Brain pericyte (primary cell): ENCODE measurements around the gene UPP2.

Experiments used
- DNase-seq: peaks from one replicate; pipeline ENCODE4 v3.0.0-alpha.2; 2012; ENCODE audit warnings: low read depth, low spot score

Gene UPP2

DNA sequence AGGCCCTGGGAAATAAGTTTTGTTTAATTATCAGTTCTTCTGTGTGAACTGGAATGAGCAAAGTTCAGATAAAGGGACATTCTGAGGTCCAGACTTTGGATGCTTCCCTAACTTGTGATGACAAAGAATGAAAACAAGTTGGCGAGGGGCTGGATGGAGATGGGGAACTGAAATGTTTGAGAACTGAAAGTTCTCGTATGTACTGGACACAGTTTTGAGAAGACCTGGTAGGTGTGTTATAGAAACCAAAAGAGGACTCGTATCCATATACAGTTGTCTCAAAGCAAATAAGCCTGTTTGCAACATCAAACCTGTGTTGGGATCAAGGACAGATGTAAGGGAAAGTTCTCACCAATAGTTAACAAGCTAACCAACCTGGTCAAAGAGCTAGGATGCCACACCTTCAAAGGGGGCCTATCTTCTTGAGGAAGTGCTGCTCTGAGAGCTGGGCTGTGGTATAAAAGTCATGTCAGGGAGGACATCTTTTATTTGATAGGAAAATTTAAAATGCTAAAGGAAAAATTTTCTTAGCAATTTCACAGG lies at the start of gene UPP2:
UPP2 (plus strand) TSS at position 493 of the 543 bp plus-strand sequence. CDS start 188 bp downstream, outside the sequence.
- no peak for DNase-seq

GRCh38 chr2:158052761-158053160 lies 48.9 kb upstream of the UPP2 start:
- DNase-seq, result no peak

- DNase-seq, result no peak
Observed at GRCh38 chr2:158056875-158057274, 44.8 kb upstream of the UPP2 start.

DNA sequence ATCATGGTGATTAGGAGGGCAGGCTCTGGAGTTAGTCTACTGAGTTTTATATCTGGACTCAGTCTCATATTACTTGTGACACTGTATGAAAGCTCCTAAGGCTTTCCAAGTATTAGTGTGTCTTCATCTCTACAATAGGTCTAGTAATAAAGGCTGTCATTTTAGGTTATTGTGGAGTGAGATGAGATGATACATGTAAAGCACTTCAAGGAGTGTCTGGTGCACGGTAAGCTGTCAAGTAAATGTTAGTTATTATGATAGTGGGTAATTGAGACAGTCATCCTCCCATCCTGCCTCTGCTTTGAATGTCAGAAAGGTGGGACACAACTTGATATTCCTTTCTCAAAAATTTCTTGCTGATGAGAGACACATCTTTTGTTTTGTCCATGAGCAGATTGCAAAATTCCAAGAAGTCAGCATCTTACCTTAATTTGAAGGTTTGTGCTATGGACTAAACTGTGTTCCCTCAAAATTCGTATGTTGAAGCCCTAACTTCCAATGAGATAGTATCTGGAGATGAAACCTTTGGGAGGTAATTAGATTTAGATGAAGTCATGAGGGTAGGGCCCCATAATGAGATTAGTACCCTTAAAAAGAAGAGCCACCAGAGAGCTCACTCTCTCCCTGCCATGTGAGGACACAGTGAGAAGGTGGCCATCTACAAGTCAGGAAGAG lies 41.4 kb upstream of the UPP2 start:
- DNase-seq, result no peak

DNA sequence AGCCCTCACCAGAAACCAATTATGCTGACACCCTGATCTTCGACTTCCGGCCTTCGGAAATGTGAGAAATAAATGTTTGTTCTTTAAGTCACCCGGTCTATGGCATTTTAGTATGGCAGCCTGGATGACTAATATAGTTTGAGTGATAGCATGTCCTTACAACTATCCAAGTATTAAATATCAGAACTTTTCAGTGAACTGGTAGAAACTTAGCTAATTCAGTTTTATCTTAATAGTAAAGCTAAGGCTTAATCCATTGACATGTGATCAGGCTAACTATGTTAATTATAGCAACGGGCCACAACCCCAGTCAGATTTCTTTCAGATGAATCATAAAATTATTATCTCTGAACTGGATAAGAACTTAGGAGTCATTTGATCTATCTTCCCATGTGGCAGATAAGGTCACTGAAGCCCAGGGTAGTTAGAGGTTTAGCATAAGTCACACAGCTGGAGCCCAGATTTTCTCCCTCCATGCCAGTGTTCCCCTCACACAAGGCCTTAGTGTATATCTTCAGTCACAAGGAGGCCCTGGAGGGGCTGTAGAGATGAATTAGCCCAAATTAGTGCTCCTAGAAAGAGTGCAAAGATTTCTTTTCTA lies 40.7 kb upstream of the UPP2 start:
- no peak for DNase-seq

DNA sequence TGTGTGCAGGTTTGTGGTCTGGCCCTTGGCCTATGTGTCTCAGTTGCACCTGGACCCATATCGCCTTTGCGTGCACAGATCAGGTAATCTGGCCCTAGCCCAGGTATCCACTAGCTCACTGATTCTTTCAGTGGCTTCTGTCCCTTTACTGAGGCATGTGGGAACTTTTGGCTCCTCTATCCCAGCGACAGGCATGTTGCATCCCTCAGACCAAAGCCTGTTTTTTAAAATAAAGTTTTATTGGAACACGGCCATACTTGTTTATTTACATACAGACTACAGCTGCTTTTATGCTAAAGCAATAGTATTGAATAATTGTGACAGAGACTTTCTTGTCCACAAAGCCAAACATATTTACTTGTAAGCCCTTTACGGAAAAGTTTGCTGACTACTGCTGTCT lies 39.9 kb upstream of the UPP2 start:
- DNase-seq, result no peak

DNA sequence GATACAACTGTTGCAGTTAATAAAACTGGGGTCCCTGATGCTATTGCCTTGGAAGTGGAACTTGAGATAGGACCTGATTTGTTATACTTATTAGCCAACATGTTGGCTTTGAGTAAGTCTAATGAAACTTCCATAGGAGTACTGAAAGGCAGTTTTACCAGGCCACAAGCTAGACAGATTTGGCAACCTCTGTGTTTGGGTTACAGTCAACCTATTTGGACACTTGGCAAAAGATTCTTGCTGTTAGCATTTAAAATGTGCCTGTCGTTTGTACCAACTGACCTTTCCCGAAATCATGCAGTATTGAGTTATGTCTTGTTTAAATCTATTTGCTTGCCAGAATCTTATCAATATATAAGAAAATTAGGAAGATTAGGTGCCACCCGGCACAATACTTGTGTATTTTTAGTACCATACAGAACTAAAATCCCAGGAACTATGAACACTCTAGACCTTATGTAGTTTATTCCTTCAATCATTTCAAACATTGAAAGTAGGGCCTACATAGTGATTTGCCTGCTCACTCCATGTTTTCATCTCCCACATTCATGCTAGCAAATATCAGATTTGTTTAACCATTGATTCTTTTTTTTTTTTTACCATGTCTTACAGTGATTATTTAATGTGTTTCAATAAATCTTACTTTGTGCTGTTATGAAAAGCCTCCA lies 35.5 kb upstream of the UPP2 start:
- no peak for DNase-seq

GRCh38 chr2:158071018-158071417 lies 30.7 kb upstream of the UPP2 start:
- DNase-seq, result no peak

- DNase-seq, result no peak
Observed at GRCh38 chr2:158072361-158072760, 29.3 kb upstream of the UPP2 start.

DNA sequence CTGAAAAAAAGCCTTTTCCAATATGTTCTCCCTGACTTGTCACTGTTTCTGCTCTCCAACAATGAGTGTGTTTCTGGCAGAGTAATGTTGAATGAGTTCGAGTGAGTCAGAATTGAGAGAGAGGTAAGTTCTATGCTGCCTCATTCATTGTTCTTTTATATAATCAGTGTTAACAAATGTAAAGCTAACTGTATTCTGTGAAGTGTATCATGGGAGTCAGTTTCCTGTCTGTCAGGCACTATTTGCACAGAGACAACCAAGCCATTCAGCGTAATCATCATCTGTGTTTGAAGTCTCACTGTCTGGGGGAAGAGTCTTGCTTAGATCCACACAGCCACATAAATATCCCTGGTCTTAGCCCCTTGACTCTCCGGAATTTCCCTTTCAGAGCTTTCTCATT lies 22.0 kb upstream of the UPP2 start:
- DNase-seq, result no peak

GRCh38 chr2:158088093-158088492 lies 13.6 kb upstream of the UPP2 start:
- DNase-seq, result no peak

- DNase-seq, result no peak
Observed at GRCh38 chr2:158089322-158089721, 12.4 kb upstream of the UPP2 start.

GRCh38 chr2:158091647-158092046 lies 10.0 kb upstream of the UPP2 start:
- no peak for DNase-seq

GRCh38 chr2:158094487-158095092 lies 7.1 kb upstream of the UPP2 start:
- DNase-seq, result no peak

- DNase-seq, result no peak
Observed at GRCh38 chr2:158095269-158095668, 6.4 kb upstream of the UPP2 start.

GRCh38 chr2:158095912-158096311 lies 5.8 kb upstream of the UPP2 start:
- DNase-seq, result no peak

GRCh38 chr2:158097481-158097880 lies 4.2 kb upstream of the UPP2 start:
- DNase-seq, result no peak

DNA sequence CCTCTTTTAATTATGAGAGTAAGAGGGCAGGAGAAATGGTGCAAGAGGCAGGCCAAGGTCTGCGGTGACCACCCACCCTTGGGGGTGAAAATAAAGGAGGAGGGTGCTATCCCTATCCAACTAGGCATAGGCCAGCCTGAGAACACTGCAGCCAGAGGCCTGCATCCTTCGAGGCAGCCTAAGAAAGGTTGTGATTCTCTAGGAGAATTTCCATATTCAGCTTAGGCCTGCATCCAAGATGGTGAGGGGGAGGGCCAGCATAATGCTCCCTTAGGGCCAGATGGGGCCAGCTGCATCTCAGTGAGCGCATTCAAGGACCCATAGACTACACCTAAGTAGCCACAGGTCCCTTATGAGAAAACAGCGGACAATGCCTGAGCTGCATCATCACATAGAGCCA lies 3.5 kb upstream of the UPP2 start:
- no peak for DNase-seq

DNA sequence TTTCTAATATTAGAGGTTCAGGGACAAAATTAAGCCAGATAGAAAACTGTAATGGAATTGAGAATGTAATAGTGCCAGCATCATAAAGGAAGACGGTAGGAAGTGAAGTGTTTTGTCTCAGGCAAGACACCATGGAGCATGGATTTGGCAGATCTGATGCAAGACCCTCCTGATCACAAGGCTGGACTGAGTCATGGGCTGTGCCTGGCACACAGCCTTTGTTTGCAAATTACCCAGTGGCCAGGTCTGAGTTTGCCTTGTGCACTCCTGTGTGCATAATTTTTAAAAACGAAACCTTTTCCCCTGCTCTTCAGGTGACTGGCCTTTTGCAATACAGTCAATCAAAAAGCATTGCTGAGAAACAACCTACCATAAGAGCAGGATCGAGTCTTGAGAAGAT lies 2.0 kb upstream of the UPP2 start:
- DNase-seq, result no peak

- DNase-seq, result no peak
Observed at GRCh38 chr2:158100411-158100810, 1.3 kb upstream of the UPP2 start.

- DNase-seq, result no peak
Observed at GRCh38 chr2:158102446-158102845, 770 bp downstream of the UPP2 start.

GRCh38 chr2:158103411-158104012 lies 1.8 kb downstream of the UPP2 start:
- DNase-seq, result no peak
